Left cardiac atrium (tissue), 4 donors: ENCODE results near the gene WDHD1. TPM values are rescaled to one million over a fixed set of nuclear protein-coding genes. Genes with fewer than 3 reads are reported as not detected.
"Not testable (repeated sequence)": the region's sequence is repeated elsewhere in the genome, so short reads cannot be mapped to it uniquely, and the experiment has no call there.

Experiments
- ATAC-seq, 2 donors: fragments of 200-7000 bp; cut with Tn5 transposase; one replicate each; pipeline ENCODE4 v1.9.1; 2020; ENCODE audit warnings: mild to moderate bottlenecking in 2 of 2, moderate library complexity in 2 of 2
- DNase-seq: peaks from one replicate; pipeline ENCODE4 v3.0.0-alpha.2; 2020
- intact Hi-C, 2 donors: fragments of 100-400 bp; cut with DNase I; formaldehyde crosslinking; loops; one replicate each; pipeline versions ENCODE4 v1.14.1 to v1.15.1; 2022 to 2023
- total RNA-seq, 2 donors: library from RNA; stranded (reverse); fragmentation: NEBNext Ultra II Directional; extraction: Animal tissue kit (Norgen Biotek cat#: 25700); gene quantifications; one replicate each; pipeline ENCODE4 v1.2.1, GENCODE V29; 2021
- donor health status: DM: no; HTN: yes; CAD: no.
- donor health status: DM: no; HTN: yes; CAD: no; lungs with severe emphysema.
- donor health status: DM: yes; HTN: yes; CAD: no.
- donor health status: Dilated cardiomyopathy.

WDHD1 gene
- total RNA-seq, 2 donors from 2014 or later: 2.6 TPM

GRCh38 chr14:54927551-54927950 is 99.3 kb downstream of the WDHD1 start:
- intact Hi-C loops: no loop called here
- ATAC-seq: no peak
- no peak for DNase-seq

GRCh38 chr14:54926570-54926969 is 100.3 kb downstream of the WDHD1 start:
- ATAC-seq, intact Hi-C loops, DNase-seq: not testable (repeated sequence)

GRCh38 chr14:54922598-54922997 is 104.3 kb downstream of the WDHD1 start:
- ATAC-seq: no peak
- no peak for DNase-seq
- intact Hi-C loops: no loop called here

GRCh38 chr14:54920052-54920451 is 106.8 kb downstream of the WDHD1 start:
- DNase-seq: no peak
- no peak for ATAC-seq
- intact Hi-C loops: no loop called here

GRCh38 chr14:54919330-54919729 is 107.6 kb downstream of the WDHD1 start:
- DNase-seq: no peak
- intact Hi-C loops: no loop called here
- no peak for ATAC-seq

GRCh38 chr14:54918427-54918826 is 108.5 kb downstream of the WDHD1 start:
- intact Hi-C loops: no loop called here
- DNase-seq: no peak
- peak; percentile 38 to 53 for ATAC-seq

- ATAC-seq (no peak), DNase-seq (no peak)
- intact Hi-C loops: no loop called here
These were observed 110.8 kb downstream of the WDHD1 start for GRCh38 chr14:54916101-54916500.

GRCh38 chr14:54909817-54910558 is 116.9 kb downstream of the WDHD1 start:
- no peak for DNase-seq
- intact Hi-C loops: no loop called here
- ATAC-seq: no peak

GRCh38 chr14:54908973-54909372 is 117.9 kb downstream of the WDHD1 start:
- intact Hi-C loops, DNase-seq, ATAC-seq: not testable (repeated sequence)

GRCh38 chr14:54908190-54908589 is 118.7 kb downstream of the WDHD1 start:
- intact Hi-C loops: no loop called here
- ATAC-seq (no peak), DNase-seq (no peak)

GRCh38 chr14:54906075-54906474 is 120.8 kb downstream of the WDHD1 start:
- no peak for ATAC-seq
- intact Hi-C loops: no loop called here

GRCh38 chr14:54902521-54903420 is 124.1 kb downstream of the WDHD1 start, which contains the start of gene GCH1:
Gene GCH1 (minus strand): TSS chr14:54902826. CDS start chr14:54902663, 163 bp downstream.
- intact Hi-C loops: no loop called here
- peak; percentile 95 to 96 for ATAC-seq
- peak; percentile 72 for DNase-seq

More at GRCh38 chr14:54906075-54906474, 120.8 kb downstream of the WDHD1 start:
- no peak for DNase-seq

GRCh38 chr14:54902143-54902520 is 124.8 kb downstream of the WDHD1 start:
- ATAC-seq: peak; percentile 64 to 85
- intact Hi-C loops: no loop called here
- peak; percentile 83 for DNase-seq

- ATAC-seq (peak in 1 of 2 donors; percentile 6), DNase-seq (no peak)
- intact Hi-C loops: no loop called here
These were observed 125.3 kb downstream of the WDHD1 start for GRCh38 chr14:54901380-54902142.

- intact Hi-C loops: no loop called here
- DNase-seq: no peak
- no peak for ATAC-seq
These were observed 127.3 kb downstream of the WDHD1 start for GRCh38 chr14:54899573-54899972.

GRCh38 chr14:54897809-54898555 is 128.9 kb downstream of the WDHD1 start:
- ATAC-seq, intact Hi-C loops, DNase-seq: not testable (repeated sequence)

- ATAC-seq (no peak), DNase-seq (no peak)
- intact Hi-C loops: no loop called here
These were observed 131.2 kb downstream of the WDHD1 start for GRCh38 chr14:54895683-54896082.

- ATAC-seq: no peak
- intact Hi-C loops: loop anchor here in 1 of 2 donors (5.0 kb wide), 1 partner anchor 333 kb away; no protein-coding TSS in a partner anchor
These were observed 131.9 kb downstream of the WDHD1 start for GRCh38 chr14:54894995-54895394.

More at GRCh38 chr14:54894995-54895394, 131.9 kb downstream of the WDHD1 start:
- DNase-seq: no peak
